ENCODE data around the gene CDC42EP2.
A peak's percentile ranks its signal among the peaks of the same experiment; 100 is the strongest.

The CDC42EP2 gene

GRCh38 chr11:65362320-65362931, 47.8 kb downstream of the CDC42EP2 start:
- no peak for DNase-seq (ENCODE audit: low read depth, low spot score)

GRCh38 chr11:65362966-65363365, 48.3 kb downstream of the CDC42EP2 start:
- DNase-seq (ENCODE audit: low read depth, low spot score), result no peak
- H3K4me3 ChIP-seq (ENCODE audit: low read depth, low read length), result no peak overlapping the region
- in situ Hi-C loops (cut with HindIII; ENCODE audit: low sequenced_read_pairs), result no loop called here
- TF ChIP-seq CTCF (IDR thresholded peaks at IDR 0.05; ENCODE audit: low read depth, low read length), result no peak

More at GRCh38 chr11:65362320-65362931, 47.8 kb downstream of the CDC42EP2 start:
- in situ Hi-C loops (cut with HindIII; ENCODE audit: low sequenced_read_pairs), result no loop called here
- no peak overlapping the region for H3K4me3 ChIP-seq (ENCODE audit: low read depth, low read length)
- no peak for TF ChIP-seq CTCF (IDR thresholded peaks at IDR 0.05; ENCODE audit: low read depth, low read length)

GRCh38 chr11:65363770-65364169, 49.1 kb downstream of the CDC42EP2 start:
- no peak for DNase-seq (ENCODE audit: low read depth, low spot score)
- in situ Hi-C loops (cut with HindIII; ENCODE audit: low sequenced_read_pairs), result no loop called here
- no peak for TF ChIP-seq CTCF (IDR thresholded peaks at IDR 0.05; ENCODE audit: low read depth, low read length)
- H3K4me3 ChIP-seq (ENCODE audit: low read depth, low read length), result no peak overlapping the region

- peak; percentile 79 for DNase-seq (ENCODE audit: low read depth, low spot score)
- H3K4me3 ChIP-seq (ENCODE audit: low read depth, low read length), result no peak overlapping the region
- TF ChIP-seq CTCF (IDR thresholded peaks at IDR 0.05; ENCODE audit: low read depth, low read length), result peak; percentile 72
- in situ Hi-C loops (cut with HindIII; ENCODE audit: low sequenced_read_pairs), result no loop called here
These were observed 51.7 kb downstream of the CDC42EP2 start for GRCh38 chr11:65366340-65366773.

- in situ Hi-C loops (cut with HindIII; ENCODE audit: low sequenced_read_pairs), result no loop called here
- no peak overlapping the region for H3K4me3 ChIP-seq (ENCODE audit: low read depth, low read length)
- no peak for TF ChIP-seq CTCF (IDR thresholded peaks at IDR 0.05; ENCODE audit: low read depth, low read length)
- no peak for DNase-seq (ENCODE audit: low read depth, low spot score)
These were observed 56.0 kb downstream of the CDC42EP2 start for GRCh38 chr11:65370659-65371049.

All from astrocyte of the spinal cord (primary cell).